ENCODE measurements around the gene CPAMD8. TPM values are rescaled to one million over a fixed set of nuclear protein-coding genes. Genes with fewer than 3 reads are reported as not detected.
"Not testable (repeated sequence)": the region's sequence is repeated elsewhere in the genome, so short reads cannot be mapped to it uniquely, and the experiment has no call there.

Gene CPAMD8
- total and polyA plus RNA-seq, 2 donors (not counting 1 experiment from before 2014, with no cell fraction given), result 0.14 to 1.7 TPM

- no peak for TF ChIP-seq CTCF (conservative IDR thresholded peaks at IDR 0.05 in 1 of 2, IDR thresholded peaks at IDR 0.05 in 1 of 2; ENCODE audit: low read depth in 1 of 2, low read length in 2 of 2)
- TF ChIP-seq EZH2 (IDR thresholded peaks at IDR 0.05; ENCODE audit: low read length, missing control alignments), result no peak
- DNase-seq (ENCODE audit: low read depth in 2 of 2), result no peak
- Histone ChIP-seq H2AFZ (ENCODE audit: low read length) (no peak overlapping the region), H3K27ac (ENCODE audit: insufficient read depth, low read length) (no peak overlapping the region), H3K36me3 (ENCODE audit: control insufficient read depth, insufficient read depth, low read length) (no peaks in the 10 kb centered on the region), H3K4me1 (ENCODE audit: control insufficient read depth, extremely low read depth, insufficient read depth, low read length) (no peaks in the 10 kb centered on the region), H4K20me1 (ENCODE audit: control insufficient read depth, extremely low read depth, insufficient read depth, low read length) (no peaks in the 10 kb centered on the region), H3K27me3 (ENCODE audit: control insufficient read depth, insufficient read depth, low read length) (no peaks in the 10 kb centered on the region), H3K4me2 (ENCODE audit: extremely low read depth, insufficient read depth, low read length) (no peak overlapping the region), H3K9ac (ENCODE audit: insufficient read depth, low read length) (no peak overlapping the region), H3K9me3 (ENCODE audit: control insufficient read depth, insufficient read depth, low read depth, low read length) (no peaks in the 10 kb centered on the region), H3K4me3 (replicated peaks in 1 of 4; ENCODE audit: control extremely low read depth in 1 of 4, insufficient read depth in 1 of 4, low read depth in 3 of 4, low read length in 4 of 4) (no peak overlapping the region), H3K79me2 (ENCODE audit: control insufficient read depth, insufficient read depth, low read length) (no peaks in the 10 kb centered on the region)
Measured at GRCh38 chr19:16998635-16999194, 27.9 kb downstream of the CPAMD8 start.

- not testable (repeated sequence) for H3K27me3 ChIP-seq (ENCODE audit: control insufficient read depth, insufficient read depth, low read length)
Measured at GRCh38 chr19:16996838-16997490, 29.6 kb downstream of the CPAMD8 start.

DNA sequence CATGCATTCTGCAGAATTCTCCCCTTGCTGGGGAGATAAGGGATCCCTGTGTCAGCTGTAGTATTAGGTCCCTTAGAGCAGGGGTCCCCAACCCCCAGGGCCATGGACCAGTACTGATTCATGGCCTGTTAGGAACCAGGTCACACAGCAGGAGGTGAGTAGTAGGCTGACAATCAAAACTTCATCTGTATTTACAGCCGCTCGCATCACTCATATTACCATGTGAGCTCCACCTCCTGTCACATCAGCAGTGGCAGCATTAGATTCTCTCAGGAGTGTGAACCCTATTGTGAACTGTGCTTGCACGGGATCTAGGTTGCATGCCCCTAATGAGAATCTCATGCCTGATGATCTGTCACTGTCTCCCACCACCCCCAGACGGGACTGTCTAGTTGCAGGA lies 37.9 kb downstream of the CPAMD8 start:
- Histone ChIP-seq H3K27me3 (ENCODE audit: control insufficient read depth, insufficient read depth, low read length) (no peaks in the 10 kb centered on the region), H2AFZ (ENCODE audit: low read length) (no peak overlapping the region), H3K4me2 (ENCODE audit: extremely low read depth, insufficient read depth, low read length) (no peak overlapping the region), H3K36me3 (ENCODE audit: control insufficient read depth, insufficient read depth, low read length) (no peaks in the 10 kb centered on the region), H3K4me1 (ENCODE audit: control insufficient read depth, extremely low read depth, insufficient read depth, low read length) (no peaks in the 10 kb centered on the region), H3K27ac (ENCODE audit: insufficient read depth, low read length) (no peak overlapping the region), H3K9me3 (ENCODE audit: control insufficient read depth, insufficient read depth, low read depth, low read length) (no peaks in the 10 kb centered on the region), H3K79me2 (ENCODE audit: control insufficient read depth, insufficient read depth, low read length) (no peaks in the 10 kb centered on the region), H4K20me1 (ENCODE audit: control insufficient read depth, extremely low read depth, insufficient read depth, low read length) (no peaks in the 10 kb centered on the region), H3K4me3 (replicated peaks in 1 of 4; ENCODE audit: control extremely low read depth in 1 of 4, insufficient read depth in 1 of 4, low read depth in 3 of 4, low read length in 4 of 4) (no peak overlapping the region), H3K9ac (ENCODE audit: insufficient read depth, low read length) (no peak overlapping the region)
- no peak for DNase-seq (ENCODE audit: low read depth in 2 of 2)
- TF ChIP-seq EZH2 (IDR thresholded peaks at IDR 0.05; ENCODE audit: low read length, missing control alignments) (no peak), CTCF (conservative IDR thresholded peaks at IDR 0.05 in 1 of 2, IDR thresholded peaks at IDR 0.05 in 1 of 2; ENCODE audit: low read depth in 1 of 2, low read length in 2 of 2) (no peak)

More at GRCh38 chr19:16996838-16997490, 29.6 kb downstream of the CPAMD8 start:
- not testable (repeated sequence) for H3K4me2 ChIP-seq (ENCODE audit: extremely low read depth, insufficient read depth, low read length); H3K27ac ChIP-seq (ENCODE audit: insufficient read depth, low read length); H3K9me3 ChIP-seq (ENCODE audit: control insufficient read depth, insufficient read depth, low read depth, low read length); H3K9ac ChIP-seq (ENCODE audit: insufficient read depth, low read length); H3K4me3 ChIP-seq (replicated peaks in 1 of 4; ENCODE audit: control extremely low read depth in 1 of 4, insufficient read depth in 1 of 4, low read depth in 3 of 4, low read length in 4 of 4); H3K79me2 ChIP-seq (ENCODE audit: control insufficient read depth, insufficient read depth, low read length); H2AFZ ChIP-seq (ENCODE audit: low read length); H3K4me1 ChIP-seq (ENCODE audit: control insufficient read depth, extremely low read depth, insufficient read depth, low read length); H3K36me3 ChIP-seq (ENCODE audit: control insufficient read depth, insufficient read depth, low read length); DNase-seq (ENCODE audit: low read depth in 2 of 2); H4K20me1 ChIP-seq (ENCODE audit: control insufficient read depth, extremely low read depth, insufficient read depth, low read length)

Measured in fibroblast of lung (primary cell).